Stimulated activated CD4-positive, alpha-beta T cell treated with anti-CD3 and anti-CD28 coated beads, Interleukin-2, amount 100 ng/mL, for 24 hours (primary cell): Measurements from ENCODE around the gene ZNF749.

Experiments used
- DNase-seq, 2 donors: peaks; one replicate each; pipeline ENCODE4 v3.0.0-alpha.2; 2020

Gene ZNF749

DNA sequence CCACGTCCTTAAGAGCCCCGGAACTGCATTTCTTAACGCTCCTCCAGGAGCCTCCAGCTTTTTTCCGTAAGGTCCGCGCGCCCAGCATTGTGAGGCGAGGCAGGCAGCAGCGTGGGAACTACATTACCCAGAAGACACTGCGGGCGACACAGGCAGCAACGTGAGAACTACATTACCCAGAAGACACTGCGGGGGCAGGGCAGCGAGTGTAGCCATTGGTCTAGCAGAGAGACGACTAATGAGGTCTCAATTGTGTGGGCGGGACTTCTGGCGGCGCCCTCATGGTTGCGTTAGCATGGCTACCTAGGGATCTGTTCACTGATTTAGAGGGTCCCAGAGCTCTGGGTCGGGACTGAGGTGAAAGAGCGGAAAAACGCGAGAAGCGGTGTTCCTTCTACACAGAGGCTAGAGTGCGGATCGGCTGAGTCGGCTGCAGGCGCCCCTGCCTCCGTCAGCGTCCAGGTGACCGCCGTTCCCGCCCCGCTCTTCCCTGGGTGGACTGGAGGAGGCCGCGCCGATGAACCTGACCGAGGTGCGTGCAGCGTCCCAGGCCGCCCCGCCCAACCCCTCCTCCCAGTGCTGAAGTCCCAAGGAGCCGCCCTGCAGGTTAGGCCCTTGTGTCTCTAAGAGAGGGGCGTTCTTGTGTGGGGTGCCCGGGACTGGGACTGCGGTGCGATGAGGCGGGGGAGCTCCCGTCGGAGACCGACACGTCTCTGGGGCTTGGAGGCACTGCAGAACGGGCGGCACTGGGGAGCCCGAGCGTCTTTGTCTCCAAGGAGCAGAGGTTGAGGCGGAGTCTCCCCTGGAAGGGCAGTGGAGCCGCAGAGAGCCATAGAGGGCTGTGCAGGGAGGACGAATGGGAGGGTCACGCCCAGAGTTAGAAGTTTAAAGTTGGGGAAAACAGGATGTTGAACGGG lies at the start of gene ZNF749:
TSS of gene ZNF749 (plus strand) at position 264 of the 917 bp plus-strand sequence. CDS start at position 518, 254 bp downstream.
- peak; percentile 93 to 97 for DNase-seq

DNA sequence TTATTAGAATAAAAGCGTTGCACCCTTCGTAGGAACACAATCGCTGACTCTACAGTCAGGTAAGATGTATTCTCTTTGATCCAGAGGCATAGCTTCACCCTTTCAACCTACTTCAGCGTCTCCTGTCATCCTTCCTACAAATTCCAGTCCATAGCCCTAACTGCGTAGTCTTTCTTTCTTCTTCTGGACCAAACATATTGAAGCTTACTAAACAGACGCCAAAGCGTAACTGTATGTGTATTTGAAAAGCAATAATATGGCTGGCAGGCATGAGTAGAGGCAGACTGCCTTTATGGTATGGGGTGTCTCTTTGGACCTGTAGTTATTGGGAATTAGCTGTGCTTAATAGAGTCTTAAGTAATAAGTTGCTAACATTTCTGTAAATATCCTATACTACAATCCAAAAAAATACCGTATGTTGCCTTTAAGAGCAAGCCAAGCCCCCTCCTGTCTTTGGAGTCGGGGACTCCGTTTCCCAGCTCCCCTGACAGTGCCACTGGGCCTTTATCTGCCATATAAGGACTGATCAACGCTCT lies 45.9 kb upstream of the ZNF749 start:
- no peak for DNase-seq

DNA sequence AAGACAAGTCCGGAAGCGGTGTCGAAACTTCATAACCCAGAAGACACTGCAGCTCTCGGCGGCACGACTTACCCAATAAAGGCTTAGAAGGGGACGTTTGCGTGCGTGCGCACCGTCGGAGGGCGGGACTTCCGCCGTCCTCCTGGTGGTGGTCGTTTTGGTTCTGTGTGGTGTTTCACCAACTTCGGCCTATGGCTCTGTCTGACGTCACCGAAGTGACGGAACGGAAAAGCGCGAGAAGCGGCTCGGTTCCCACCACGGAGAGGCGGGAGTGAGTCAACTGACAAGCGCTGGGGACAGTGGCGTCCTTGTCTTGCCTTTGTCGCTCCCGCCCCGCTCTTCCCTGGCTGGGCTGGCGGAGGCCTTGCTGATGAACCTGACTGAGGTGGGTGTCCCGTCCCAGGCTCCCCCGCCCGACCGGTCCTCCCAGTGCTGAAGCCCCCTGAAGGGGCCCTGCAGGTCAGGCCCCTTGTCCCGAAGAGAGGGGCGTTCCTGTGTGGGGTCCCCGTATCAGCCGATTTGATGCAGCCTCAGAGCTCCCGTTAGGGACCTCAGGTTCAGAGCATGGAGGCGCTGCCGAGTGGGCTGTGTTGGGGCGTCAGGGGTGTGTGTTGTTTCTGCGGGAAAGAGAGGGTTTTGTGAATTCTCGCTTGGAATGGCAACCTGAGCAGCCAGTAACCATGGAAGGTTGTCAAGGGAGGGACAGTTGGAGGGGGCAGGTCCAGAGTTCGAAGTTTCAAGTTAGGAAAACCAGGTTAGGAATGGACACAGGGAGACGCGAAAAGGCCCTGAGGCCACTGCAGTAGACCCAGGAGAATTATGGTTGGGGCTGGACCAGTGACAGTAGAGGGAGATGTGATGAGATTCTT lies 45.2 kb upstream of the ZNF749 start, which contains the start of gene ZNF548:
TSS of gene ZNF548 (plus strand) at position 125 of the 869 bp plus-strand sequence. CDS start at position 371, 246 bp downstream.
- peak; percentile 93 to 98 for DNase-seq

DNA sequence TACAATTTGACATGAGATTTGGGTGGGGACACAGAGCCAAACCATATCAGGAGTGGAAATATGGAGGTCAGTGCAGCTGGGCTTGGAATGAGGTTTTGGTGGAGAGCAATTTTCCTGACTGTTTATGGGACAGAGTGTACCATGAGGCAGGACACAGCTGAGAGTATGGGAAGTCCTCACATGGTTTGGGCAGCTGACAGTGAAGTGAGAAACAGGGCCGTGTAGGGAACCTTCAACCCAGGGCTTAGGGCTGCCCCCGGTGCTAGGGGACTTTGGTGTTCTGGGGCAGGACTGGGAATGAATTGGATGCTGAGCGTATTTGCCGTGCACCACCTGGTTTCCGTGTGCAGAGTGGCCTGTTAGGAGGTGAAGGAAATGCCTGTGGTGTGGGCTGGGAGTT lies 39.4 kb upstream of the ZNF749 start:
- DNase-seq = no peak

DNA sequence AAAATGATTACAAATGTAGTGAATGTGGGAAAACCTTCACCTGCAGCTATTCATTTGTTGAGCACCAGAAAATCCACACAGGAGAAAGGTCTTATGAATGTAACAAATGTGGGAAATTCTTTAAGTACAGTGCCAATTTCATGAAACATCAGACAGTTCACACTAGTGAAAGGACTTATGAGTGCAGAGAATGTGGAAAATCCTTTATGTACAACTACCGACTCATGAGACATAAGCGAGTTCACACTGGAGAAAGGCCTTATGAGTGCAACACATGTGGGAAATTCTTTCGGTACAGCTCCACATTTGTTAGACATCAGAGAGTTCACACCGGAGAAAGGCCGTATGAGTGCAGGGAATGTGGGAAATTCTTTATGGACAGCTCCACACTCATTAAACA lies 36.3 kb upstream of the ZNF749 start:
- DNase-seq = no peak

DNA sequence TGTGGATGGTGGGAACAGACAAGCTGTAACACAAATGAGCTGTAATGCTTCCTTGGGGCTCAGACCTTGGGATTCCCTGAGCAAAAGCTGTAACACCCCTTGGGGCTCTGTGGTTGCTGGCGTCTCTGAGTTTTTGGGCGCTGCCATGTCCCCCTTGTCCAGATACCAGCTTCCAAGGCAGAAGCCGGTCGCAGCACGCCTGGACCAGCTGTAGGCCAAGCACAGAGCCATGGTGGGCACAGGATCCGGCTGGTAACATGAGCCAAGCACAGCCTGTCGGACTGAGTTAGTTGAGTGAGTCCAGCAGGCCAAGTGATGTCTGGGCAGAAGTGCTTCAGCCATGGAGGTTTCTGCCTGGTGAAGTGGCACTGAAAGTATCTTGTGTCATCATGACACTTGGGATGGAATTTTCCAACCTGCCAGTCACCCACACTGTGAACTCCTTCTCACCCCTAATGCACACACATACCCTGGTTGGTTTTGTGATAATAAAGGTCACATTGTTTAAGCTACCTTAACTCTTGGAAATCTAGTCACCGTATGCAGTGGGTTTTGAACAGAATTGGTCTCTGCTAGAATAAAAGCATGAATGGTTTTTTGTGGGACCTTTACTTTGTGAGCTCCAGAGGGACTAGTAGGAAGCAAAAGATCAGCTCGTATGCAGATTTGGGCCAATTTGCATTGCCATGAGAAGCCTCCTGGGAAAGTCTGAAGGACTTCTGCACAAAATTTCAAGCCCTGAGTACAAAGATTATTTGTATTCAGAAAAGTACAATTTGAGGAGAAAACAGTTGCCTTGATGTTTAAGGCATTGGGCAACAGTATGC lies 31.2 kb upstream of the ZNF749 start:
- DNase-seq = no peak

DNA sequence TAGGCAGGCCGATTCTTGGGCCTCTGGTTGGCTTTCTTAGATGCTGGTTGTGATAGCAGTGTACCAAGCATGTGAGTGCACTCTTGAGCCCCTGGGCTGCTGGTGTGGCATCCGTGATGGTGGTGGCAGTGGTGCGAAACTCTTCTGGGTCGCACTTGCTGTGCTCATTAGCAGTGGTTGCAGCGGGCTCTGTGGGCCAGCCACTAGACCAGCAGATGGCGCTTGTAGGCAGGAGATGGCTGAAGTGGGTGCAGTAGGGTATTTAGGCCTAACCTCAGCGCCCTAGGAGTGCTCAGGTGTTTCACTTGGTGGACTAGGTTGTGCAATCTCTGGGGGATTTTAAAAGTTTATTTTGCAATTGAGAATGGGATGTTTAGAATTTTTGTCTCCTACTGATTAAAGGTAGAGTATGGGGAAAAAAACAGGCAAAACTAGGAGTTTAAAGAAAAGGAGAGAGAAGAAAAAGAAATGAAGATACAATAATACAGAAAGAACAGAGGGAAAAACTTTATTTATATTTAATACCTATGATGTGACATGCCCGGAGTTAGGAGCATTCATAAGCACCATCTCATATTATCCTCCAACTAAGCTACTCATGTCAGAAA lies 28.5 kb upstream of the ZNF749 start:
- DNase-seq = peak; percentile 67 to 75

DNA sequence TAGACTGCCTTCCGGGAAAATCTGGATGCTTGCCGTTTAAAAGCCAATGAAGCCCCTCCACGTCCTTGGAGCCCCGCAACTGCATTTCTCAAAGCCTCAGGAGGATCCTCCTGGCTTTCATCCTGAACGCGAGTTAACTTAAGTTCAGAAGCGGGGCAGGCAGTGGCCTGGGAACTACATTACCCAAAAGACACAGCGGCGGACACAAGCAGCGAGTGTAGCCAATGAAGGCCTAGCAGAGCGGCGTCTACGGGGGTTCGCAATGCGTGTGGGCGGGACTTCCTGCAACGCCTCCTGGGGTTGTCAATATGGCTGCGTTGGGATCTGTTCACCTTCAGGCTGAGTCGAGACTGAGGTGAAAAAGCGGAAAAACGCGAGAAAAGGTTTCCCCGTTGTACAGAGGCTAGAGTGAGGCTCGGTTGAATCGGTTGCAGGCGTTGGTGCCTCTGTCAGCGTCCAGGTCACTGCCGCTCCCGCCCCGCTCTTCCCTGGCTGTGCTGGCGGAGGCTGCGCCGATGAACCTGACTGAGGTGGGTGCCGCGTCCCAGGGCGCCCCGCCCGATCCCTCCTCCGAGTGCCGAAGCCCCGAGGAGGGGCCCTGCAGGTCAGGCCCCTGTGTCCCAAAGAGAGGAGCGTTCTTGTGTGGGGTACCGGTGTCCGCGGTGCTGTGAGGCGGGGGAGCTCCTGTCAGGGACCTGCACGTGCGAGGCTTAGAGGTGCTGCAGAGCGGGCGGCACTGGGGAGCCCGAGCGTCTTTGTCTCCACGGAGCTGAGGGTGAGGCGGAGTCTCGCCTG lies 24.1 kb upstream of the ZNF749 start, which contains the start of gene ZNF17:
TSS of gene ZNF17 (plus strand) at position 285 of the 795 bp plus-strand sequence. CDS start 2,455 bp downstream, outside the sequence.
- DNase-seq = peak; percentile 89 to 94

DNA sequence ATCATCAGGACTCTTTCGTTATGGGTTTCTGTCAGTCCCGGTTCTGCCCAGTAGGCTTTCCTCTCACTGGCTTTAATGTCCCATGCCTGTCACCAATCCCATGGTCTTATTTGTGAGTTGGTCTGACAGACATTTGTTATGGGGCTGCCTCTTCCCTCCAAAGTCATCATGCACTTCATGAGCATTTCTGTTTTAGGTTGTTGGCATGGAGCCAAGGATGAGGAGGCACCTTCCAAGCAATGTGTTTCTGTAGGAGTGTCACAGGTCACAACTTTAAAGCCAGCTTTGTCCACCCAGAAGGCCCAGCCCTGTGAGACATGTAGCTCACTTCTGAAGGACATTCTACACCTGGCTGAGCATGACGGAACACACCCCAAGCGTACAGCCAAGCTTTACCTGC lies 15.7 kb upstream of the ZNF749 start:
- DNase-seq = no peak

DNA sequence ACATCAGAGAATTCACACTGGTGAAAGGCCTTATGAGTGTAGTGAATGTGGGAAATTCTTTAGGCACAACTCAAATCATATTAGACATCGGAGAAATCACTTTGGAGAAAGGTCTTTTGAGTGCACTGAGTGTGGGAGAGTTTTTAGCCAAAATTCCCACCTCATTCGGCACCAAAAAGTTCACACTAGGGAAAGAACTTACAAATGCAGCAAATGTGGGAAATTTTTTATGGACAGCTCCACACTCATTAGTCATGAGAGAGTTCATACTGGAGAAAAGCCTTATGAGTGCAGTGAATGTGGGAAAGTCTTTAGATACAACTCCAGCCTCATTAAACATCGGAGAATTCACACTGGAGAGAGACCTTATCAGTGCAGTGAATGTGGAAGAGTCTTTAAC lies 14.1 kb upstream of the ZNF749 start:
- DNase-seq = no peak

DNA sequence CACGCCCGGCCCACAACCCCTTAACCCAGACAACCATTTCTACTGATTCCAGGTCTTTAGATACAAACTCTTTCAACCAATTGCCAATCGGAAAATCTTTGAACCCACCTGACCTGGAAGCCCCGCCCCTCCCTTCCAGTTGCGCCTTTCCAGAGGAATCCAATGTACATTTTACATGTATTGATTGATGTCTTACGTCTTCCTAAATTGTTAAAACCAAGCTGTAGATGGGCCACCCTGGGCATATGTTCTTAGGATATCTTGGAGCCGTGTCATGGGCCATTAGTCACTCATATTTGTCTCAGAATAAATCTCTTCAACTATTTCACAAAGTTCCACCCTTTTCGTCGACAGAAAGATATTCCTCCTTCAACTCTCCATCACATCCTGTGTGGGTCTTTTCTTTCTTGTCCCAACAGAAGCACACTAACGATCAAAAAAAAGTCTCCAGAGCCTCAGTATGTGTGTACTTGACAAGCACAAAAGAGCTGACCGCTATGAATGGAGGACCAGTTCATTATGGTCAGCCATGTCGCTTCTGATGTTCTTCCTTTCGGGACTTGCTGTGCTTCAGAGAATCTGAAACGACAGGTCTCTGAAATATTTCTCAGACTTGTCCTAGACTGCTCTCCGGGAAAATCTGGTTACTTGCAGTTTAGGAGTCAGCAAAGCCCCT lies 601 bp upstream of the ZNF749 start:
- no peak for DNase-seq

DNA sequence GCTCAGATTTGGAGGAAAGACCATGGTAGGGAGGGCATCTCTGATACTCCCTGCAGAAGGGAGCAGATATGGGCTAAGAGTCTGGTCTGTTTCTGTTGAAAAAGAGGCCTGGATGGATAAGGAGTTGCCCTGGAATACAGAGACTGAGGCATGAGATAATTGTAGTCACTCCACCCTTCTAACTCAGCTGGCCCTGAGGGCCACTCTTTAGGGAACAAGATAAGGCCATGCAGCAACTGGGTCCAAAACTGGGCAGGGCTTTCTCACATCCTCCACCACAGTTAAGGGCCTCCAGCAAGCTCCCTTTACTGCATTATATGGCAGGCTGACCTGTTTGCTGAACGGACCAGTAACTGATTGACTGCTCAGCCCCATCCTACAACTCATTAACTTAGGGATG lies 1.3 kb downstream of the ZNF749 start:
- no peak for DNase-seq

DNA sequence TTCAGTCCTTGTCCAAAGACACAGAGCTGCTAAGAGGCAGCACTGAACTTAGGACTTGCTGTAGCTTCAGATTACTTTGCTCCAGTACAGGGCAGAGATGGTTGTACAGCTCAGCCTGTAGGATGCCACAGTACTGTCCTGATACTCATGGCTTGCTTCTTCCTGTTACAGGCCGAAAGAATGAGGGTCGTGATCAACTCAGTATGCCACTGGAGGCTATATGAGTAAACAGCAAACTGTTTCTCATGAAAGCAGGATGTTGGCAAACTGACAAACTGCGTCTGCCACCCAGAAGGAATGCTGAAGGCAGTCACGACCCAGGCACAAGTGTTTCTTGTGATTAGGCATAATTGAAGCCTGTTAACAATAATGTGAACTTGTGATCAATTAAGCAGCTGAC lies 2.8 kb downstream of the ZNF749 start:
- no peak for DNase-seq

DNA sequence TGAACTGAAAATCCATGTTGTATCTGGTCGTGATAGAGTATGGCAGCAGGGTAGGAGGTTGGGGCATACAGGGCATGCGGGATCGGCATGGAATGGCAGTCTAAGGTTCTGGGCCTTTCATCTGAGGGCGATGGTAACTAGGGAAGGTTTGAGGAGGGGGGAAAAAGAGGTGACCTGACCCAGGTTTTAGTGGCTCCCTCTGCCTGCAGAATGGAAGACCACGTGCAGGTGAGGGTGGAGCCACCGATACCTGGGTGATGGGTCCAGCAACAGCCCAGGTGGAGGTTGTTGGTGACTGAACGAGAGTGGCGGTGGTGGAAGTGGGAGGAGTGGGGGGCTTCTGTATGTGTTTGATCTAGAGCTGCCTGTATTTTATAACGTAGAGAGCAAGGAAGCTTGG lies 3.8 kb downstream of the ZNF749 start:
- no peak for DNase-seq

DNA sequence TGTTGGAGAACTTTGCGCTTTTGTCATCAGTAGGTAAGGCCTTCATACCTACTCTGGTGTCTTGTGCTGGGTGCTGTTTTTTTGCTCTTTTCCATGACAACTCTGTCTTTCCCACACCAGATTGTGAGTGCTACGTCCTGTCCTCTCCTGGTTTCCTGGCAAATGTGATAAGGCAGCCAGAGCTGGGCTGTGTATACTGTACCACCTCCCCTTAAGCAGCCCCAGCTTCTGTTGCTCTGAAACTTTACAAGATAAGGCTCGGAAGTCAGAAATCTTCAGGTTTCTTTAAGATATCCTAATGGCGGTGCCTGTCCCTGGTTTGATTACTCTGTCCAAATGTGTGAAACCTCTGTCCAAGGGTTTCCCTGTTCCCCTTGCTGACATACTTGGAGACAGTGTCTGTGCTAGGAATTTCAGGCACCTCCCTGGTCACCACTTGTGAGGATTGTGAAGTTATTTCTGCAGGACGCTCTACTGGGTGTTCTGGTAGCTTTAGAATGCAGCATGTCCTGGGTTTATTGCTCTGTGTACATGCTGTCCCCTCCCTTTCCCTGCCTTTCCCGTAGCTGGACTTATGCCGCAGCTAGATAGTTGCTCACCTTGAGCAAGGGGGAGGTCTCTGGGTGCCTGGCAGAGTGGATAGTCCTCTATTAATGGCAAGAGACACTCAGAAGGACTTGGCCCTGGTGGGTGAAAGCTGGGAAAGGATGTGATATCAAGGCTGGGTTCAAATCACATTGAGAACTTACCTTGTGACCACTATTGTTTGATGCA lies 7.0 kb downstream of the ZNF749 start:
- no peak for DNase-seq

DNA sequence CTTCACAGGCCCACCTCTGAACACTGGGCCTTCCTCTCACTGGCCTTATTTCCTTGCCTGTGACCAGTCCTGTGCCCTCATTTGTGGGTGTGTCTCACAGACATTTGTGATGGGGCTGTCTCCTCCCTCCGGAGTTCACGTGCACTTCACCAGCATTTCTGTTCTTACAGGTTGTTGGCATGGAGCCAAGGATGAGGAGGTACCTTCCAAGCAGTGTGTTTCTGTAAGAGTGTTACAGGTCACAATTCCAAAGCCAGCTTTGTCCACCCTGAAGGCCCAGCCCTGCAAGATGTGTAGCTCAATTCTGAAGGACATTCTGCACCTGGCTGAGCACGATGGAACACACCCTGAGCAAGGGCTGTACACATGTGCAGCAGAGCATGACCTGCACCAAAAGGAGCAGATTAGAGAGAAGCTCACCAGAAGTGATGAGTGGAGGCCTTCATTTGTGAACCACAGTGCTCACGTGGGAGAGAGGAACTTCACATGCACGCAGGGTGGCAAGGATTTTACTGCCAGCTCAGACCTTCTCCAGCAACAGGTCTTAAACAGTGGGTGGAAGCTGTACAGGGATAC lies 8.1 kb downstream of the ZNF749 start:
- DNase-seq = no peak

DNA sequence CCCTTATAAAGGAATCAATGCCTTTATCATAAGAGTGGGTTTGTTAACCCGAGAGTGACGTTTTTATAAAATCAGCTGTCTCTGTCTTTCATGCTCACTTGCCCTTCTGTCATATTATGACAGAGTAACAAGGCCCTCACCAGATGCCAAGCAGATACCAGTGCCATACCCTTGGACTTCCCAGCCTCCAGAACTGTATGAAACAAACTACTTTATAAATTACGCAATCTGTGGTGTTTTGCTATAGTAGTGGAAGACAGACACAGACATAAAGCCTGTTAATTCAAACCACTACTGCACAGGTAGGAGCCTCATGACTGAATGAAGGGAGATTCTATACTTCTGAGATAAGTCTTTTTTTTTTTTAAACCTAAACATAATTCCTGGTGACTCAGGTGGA lies 17.2 kb downstream of the ZNF749 start:
- DNase-seq = no peak

DNA sequence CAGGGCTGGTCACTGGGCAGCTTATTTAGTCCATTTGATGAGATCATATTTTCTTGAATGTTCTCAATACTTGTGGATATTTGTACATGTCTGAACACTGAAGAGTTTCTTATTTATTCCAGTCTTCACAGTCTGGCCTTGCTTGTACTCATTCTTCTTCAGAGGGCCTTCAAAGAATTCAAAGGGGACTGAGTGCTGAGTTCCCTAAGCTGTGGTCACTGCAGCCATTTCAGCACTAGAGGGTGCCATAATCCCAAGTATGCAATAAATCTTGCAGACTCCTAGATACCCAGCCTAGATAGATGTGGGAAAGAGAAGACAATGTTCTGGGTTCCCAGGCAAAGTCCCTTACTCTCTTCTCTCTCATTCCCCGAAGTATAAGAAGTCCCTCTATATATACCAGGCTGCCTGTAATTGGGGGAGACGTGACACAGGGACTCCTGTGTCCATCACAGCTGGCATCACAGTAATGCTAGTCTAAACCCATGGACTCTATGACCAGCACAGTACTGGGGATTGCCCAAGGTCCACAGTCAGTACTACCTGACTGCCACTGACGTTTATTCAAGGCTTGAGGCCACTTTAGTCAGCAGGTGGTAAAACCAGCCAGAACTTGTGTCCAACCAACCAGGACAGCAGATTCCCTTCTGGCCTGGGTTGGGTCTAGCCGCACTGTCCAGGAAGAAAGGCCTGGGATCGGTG lies 30.7 kb downstream of the ZNF749 start:
- no peak for DNase-seq

DNA sequence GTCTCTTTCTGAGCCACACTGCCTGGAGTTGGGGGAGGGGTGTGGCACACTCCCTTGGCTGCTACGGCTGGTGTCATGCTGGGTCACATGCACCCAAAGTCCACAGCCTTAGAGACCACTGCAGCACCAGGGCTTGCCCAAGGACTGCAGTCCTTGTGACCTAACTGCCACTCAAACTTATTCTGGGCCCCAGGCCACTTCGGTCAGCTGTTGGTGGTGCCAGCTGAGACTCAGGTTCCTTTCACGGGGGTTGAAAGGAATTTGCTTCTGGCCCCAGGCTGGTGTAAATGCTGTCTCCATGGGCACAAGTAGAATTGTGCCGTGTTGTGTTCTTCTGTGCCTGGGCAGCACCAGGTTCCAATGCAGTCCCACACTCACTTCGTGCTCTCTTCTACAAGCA lies 31.4 kb downstream of the ZNF749 start:
- no peak for DNase-seq
